ENCODE results near the gene NHEJ1. TPM values are rescaled to one million over a fixed set of nuclear protein-coding genes. Genes with fewer than 3 reads are reported as not detected.

The NHEJ1 gene
- total RNA-seq, 1 donor from 2014 or later, result 17.7 TPM

DNA sequence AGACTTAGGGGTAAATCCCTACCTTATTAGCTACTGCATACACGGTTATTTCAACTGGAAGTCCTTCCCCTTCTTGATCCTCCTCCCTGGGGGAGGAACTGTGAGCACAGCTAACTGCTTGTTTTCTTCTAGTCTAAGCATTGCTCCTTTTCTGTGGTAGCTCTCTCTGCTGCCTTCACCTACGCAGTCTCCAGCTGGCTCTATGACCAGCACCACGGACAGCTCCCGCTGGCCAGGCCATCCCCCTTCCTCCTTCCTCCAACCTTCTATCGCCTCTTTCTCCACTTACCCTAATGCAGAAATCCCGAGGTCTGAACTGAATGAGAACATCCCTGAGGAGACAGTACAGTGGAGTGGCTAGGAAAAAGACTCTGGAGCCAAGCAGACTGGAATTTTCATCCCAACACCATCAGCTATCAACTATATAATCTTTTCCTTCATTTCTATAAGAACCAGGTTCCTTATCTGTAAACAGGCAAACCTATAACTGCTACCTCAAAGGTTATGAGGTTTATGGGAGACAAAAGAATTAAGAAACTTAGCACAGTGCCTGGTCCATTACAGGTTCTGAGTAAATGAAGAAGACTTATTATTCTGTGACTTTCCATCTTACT, 114.6 kb downstream of the NHEJ1 start:
- Histone ChIP-seq H3K36me3 (no peaks in the 10 kb centered on the region), H3K27ac (no peak overlapping the region), H3K27me3 (no peaks in the 10 kb centered on the region), H3K4me1 (no peaks in the 10 kb centered on the region), H3K4me3 (no peak overlapping the region), H3K9me3 (no peaks in the 10 kb centered on the region)
- TF ChIP-seq POLR2A (IDR thresholded peaks at IDR 0.05) (no peak), POLR2AphosphoS5 (IDR thresholded peaks at IDR 0.05; ENCODE audit: insufficient read depth in 1 of 2, low read depth in 1 of 2) (no peak)
- TF ChIP-seq, protein P1, sequence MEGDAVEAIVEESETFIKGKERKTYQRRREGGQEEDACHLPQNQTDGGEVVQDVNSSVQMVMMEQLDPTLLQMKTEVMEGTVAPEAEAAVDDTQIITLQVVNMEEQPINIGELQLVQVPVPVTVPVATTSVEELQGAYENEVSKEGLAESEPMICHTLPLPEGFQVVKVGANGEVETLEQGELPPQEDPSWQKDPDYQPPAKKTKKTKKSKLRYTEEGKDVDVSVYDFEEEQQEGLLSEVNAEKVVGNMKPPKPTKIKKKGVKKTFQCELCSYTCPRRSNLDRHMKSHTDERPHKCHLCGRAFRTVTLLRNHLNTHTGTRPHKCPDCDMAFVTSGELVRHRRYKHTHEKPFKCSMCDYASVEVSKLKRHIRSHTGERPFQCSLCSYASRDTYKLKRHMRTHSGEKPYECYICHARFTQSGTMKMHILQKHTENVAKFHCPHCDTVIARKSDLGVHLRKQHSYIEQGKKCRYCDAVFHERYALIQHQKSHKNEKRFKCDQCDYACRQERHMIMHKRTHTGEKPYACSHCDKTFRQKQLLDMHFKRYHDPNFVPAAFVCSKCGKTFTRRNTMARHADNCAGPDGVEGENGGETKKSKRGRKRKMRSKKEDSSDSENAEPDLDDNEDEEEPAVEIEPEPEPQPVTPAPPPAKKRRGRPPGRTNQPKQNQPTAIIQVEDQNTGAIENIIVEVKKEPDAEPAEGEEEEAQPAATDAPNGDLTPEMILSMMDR (IDR thresholded peaks at IDR 0.05), result no peak
- intact Hi-C loops (cut with DNase I), result no loop called here
- DNase-seq (ENCODE audit: extremely low spot score in 2 of 2), result no peak

DNA sequence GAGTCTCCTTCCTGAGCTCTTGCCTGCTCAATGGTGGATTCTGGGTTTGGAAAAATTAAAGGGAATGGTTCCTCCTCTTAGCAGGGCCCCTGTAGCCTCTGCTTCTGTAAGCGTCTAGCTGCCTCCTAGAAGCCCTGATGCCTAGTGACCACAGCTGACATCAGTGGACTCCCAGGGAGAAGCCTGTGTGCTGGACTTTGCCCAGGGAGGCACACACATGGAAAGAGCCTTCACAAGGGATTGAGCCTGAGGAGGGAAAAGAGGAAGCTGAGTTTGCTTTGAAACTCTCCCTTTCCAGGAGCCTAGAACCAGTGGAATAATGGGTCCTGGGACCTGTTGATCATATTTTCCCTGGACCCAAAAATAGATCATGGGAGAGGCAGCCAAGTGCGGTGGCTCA, 117.9 kb downstream of the NHEJ1 start:
- no peaks in the 10 kb centered on the region for H3K27me3 ChIP-seq
- H3K36me3 ChIP-seq, result no peaks in the 10 kb centered on the region
- no peaks in the 10 kb centered on the region for H3K4me1 ChIP-seq
- no peak for DNase-seq (ENCODE audit: extremely low spot score in 2 of 2)
- no peak overlapping the region for H3K4me3 ChIP-seq
- TF ChIP-seq POLR2A (IDR thresholded peaks at IDR 0.05), result no peak
- TF ChIP-seq, protein P1 (IDR thresholded peaks at IDR 0.05), result no peak
- TF ChIP-seq POLR2AphosphoS5 (IDR thresholded peaks at IDR 0.05; ENCODE audit: insufficient read depth in 1 of 2, low read depth in 1 of 2), result no peak
- no peak overlapping the region for H3K27ac ChIP-seq
- intact Hi-C loops (cut with DNase I), result no loop called here
- no peaks in the 10 kb centered on the region for H3K9me3 ChIP-seq

DNA sequence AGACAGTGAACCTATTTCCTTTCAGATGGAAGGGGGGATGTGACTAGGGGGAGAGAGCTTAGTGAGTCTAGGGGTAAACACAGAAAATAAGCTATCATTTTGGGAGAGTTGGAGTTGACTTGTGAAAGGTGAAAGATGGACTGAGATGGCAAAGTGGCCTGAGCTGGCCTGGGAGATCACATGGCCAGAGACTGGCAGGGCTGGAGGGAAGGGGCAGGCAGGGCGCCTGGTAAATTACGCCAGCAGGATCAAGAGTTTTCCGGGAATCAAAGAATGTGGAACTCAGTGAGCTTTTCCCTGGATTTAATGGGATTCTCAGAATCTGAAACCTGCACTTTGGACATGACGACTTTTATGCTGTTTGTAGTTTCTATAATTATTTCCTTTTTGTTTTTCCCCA, 118.5 kb downstream of the NHEJ1 start:
- Histone ChIP-seq H3K27ac (no peak overlapping the region), H3K27me3 (no peaks in the 10 kb centered on the region), H3K4me1 (no peaks in the 10 kb centered on the region), H3K36me3 (no peaks in the 10 kb centered on the region), H3K9me3 (no peaks in the 10 kb centered on the region), H3K4me3 (no peak overlapping the region)
- intact Hi-C loops (cut with DNase I), result no loop called here
- DNase-seq (ENCODE audit: extremely low spot score in 2 of 2), result no peak
- TF ChIP-seq POLR2AphosphoS5 (IDR thresholded peaks at IDR 0.05; ENCODE audit: insufficient read depth in 1 of 2, low read depth in 1 of 2) (no peak), POLR2A (IDR thresholded peaks at IDR 0.05) (no peak)
- TF ChIP-seq, protein P1 (IDR thresholded peaks at IDR 0.05), result no peak

DNA sequence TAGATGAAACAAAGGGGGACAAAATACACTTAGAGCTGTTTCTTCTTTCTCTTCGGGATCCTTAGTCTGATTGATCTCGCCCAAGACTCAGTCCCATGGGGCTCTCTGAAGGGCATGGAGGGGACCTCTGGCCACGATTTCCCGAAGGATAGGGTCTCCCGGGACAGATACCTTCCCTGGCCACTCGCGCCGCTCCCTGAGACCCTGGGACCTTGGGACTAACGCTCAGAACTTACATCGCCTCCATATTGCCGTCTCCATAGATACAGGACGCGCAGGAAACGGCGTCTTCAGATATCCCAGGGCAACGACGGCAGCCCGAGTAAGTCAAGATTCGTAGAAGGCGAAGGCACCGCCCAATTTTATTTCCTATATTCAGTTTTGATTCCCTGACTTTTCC, 119.4 kb downstream of the NHEJ1 start, which contains the start of gene CFAP65:
CFAP65 (minus strand) TSS at position 265 of the 400 bp plus-strand sequence. CDS start 2,468 bp downstream, outside the sequence.
- intact Hi-C loops (cut with DNase I), result no loop called here
- Histone ChIP-seq H3K27me3 (no peaks in the 10 kb centered on the region), H3K4me3 (no peak within 1 kb of the TSS)

DNA sequence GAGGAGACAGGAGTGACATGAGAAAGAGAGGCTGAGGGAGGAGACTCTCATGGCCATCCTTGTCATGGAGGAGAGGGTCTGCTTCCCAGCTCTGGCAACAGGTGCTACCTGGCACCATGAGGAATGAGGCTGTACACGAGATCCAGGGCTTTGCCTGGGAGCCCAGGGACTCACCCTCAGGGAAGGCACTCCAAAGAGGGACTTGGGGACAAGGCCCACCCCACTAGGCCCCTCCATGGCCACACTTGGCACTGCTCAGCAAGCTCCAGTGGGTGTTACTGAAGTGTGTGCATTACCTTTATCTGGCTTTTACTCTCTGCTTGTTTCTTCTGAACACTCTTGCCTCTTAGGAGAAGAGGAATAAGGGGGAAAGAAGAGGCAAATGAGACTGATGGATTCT, 122.0 kb downstream of the NHEJ1 start:
- no peaks in the 10 kb centered on the region for H3K9me3 ChIP-seq
- H3K27ac ChIP-seq, result no peak overlapping the region
- no peaks in the 10 kb centered on the region for H3K4me1 ChIP-seq
- TF ChIP-seq, protein P1 (IDR thresholded peaks at IDR 0.05), result no peak
- TF ChIP-seq POLR2A (IDR thresholded peaks at IDR 0.05), result no peak
- no peak for DNase-seq (ENCODE audit: extremely low spot score in 2 of 2)
- no peaks in the 10 kb centered on the region for H3K27me3 ChIP-seq
- no peak overlapping the region for H3K4me3 ChIP-seq
- intact Hi-C loops (cut with DNase I), result no loop called here
- H3K36me3 ChIP-seq, result no peaks in the 10 kb centered on the region

More for the DNA sequence above, 119.4 kb downstream of the NHEJ1 start, which contains the start of gene CFAP65:
- H3K27ac ChIP-seq, result no peak within 1 kb of the TSS
- no peaks in the 10 kb centered on the region for H3K4me1 ChIP-seq
- DNase-seq (ENCODE audit: extremely low spot score in 2 of 2), result no peak
- H3K36me3 ChIP-seq, result no peaks in the 10 kb centered on the region
- TF ChIP-seq, protein P1 (IDR thresholded peaks at IDR 0.05), result no peak
- TF ChIP-seq POLR2A (IDR thresholded peaks at IDR 0.05) (no peak), POLR2AphosphoS5 (IDR thresholded peaks at IDR 0.05; ENCODE audit: insufficient read depth in 1 of 2, low read depth in 1 of 2) (no peak)
- H3K9me3 ChIP-seq, result no peaks in the 10 kb centered on the region

All from vagina (tissue), 2 donors.